GM12878 (cell line): ENCODE results near the gene LHX2. TPM values are rescaled to one million over a fixed set of nuclear protein-coding genes. Genes with fewer than 3 reads are reported as not detected.

Experiments
- ATAC-seq: fragments of 200-7000 bp; cut with Tn5 transposase; 3 replicates; pipeline ENCODE4 v1.9.1; 2020; ENCODE audit warnings: mild to moderate bottlenecking, moderate library complexity
- BruUV-seq: library from RNA; stranded (reverse); fragments of 400-500 nt; replicated peaks from 2 replicates; lab custom pipeline; 2021; lab: Mats Ljungman, UMichigan
- CTCF ChIA-PET: fragments of 300-600 bp; sonication (Branson Sonifier 250); formaldehyde crosslinking; extraction: SDS; loops from one replicate; lab custom pipeline; 2021; ENCODE audit warnings: inconsistent platforms; lab: Yijun Ruan, JAX
- POLR2A ChIA-PET: fragments of 350-600 bp; formaldehyde crosslinking; extraction: SDS; loops from one replicate; lab custom pipeline; 2021; ENCODE audit warnings: inconsistent platforms; lab: Charles Lee
- RAD21 ChIA-PET: fragments of 300-600 bp; sonication (Branson Sonifier 250); formaldehyde crosslinking; loops from one replicate; lab custom pipeline; 2023; ENCODE audit warnings: antibody characterized with exemption; ENCODE audit not compliant: unreplicated experiment; lab: Charles Lee
- SMC1A ChIA-PET: fragments of 300-600 bp; sonication (Branson Sonifier 250); formaldehyde crosslinking; loops from one replicate; lab custom pipeline; 2023; ENCODE audit not compliant: unreplicated experiment, uncharacterized antibody; lab: Charles Lee
- DNase-seq: peaks from one replicate; pipeline ENCODE4 v3.0.0-alpha.2; 2011; ENCODE audit warnings: low read depth, low spot score
- FAIRE-seq: peaks from 3 replicates; lab custom pipeline; 2011; peaks lifted over from hg19 to GRCh38; lab: Jason Lieb, UNC
- H2AFZ ChIP-seq: 2 replicates; pipeline ENCODE4 v1.6.0; 2011; ENCODE audit warnings: low read depth, low read length, control low read depth; ENCODE audit not compliant: control insufficient read depth
- H3K27ac ChIP-seq: 2 replicates; pipeline ENCODE4 v1.5.1; 2011; ENCODE audit warnings: control low read depth; ENCODE audit not compliant: control insufficient read depth, insufficient read depth
- H3K27me3 ChIP-seq, 2 experiments: replicated peaks in 1 of 2; 2 replicates each; pipeline versions ENCODE4 v1.6.0 to v1.6.1; 2011; ENCODE audit warnings: low read length in 1 of 2; ENCODE audit not compliant: control insufficient read depth in 2 of 2, insufficient read depth in 2 of 2
- H3K36me3 ChIP-seq, 2 experiments: 2 replicates each; pipeline ENCODE4 v1.5.1; 2011; ENCODE audit warnings: low read length in 1 of 2; ENCODE audit not compliant: control insufficient read depth in 2 of 2, insufficient read depth in 2 of 2
- H3K4me1 ChIP-seq: 2 replicates; pipeline ENCODE4 v1.6.1; 2011; ENCODE audit warnings: mild to moderate bottlenecking, low read length, moderate library complexity, mixed read lengths; ENCODE audit not compliant: control insufficient read depth, insufficient read depth
- H3K4me2 ChIP-seq: 2 replicates; pipeline ENCODE4 v1.6.0; 2011; ENCODE audit warnings: control low read depth; ENCODE audit not compliant: control insufficient read depth, insufficient read depth
- H3K4me3 ChIP-seq: fragments of 200-600 bp; sonication (generic); 2 replicates; pipeline ENCODE4 v1.5.1; 2016
- H3K79me2 ChIP-seq: 2 replicates; pipeline ENCODE4 v1.6.0; 2011; ENCODE audit warnings: low read length; ENCODE audit not compliant: control insufficient read depth, insufficient read depth
- H3K9ac ChIP-seq: 2 replicates; pipeline ENCODE4 v1.8.0; 2011; ENCODE audit warnings: low read length, control low read depth, mixed read lengths; ENCODE audit not compliant: control insufficient read depth, insufficient read depth
- H3K9me3 ChIP-seq: replicated peaks from 3 replicates; pipeline ENCODE4 v1.5.1; 2011; ENCODE audit warnings: mild to moderate bottlenecking, low read length; ENCODE audit not compliant: control insufficient read depth, insufficient read depth
- H4K20me1 ChIP-seq: 2 replicates; pipeline ENCODE4 v1.6.0; 2011; ENCODE audit not compliant: control insufficient read depth, insufficient read depth
- RBBP5 ChIP-seq: fragments of 200-600 bp; sonication (generic); conservative IDR thresholded peaks from 2 replicates; pipeline ENCODE4 v1.6.1; 2016
- WGBS: methylation state at CpG from one replicate; pipeline ENCODE4 v1.1.6; 2016; ENCODE audit warnings: low lambda C conversion rate; ENCODE audit not compliant: insufficient replicate concordance, insufficient coverage; ENCODE audit errors: missing lambda C conversion rate; 5-methylcytosine and 5-hydroxymethylcytosine counted together
- in situ Hi-C: fragments of 300-500 bp; cut with MboI; formaldehyde crosslinking; loops from 9 replicates; pipeline ENCODE4 v1.14.3; 2018; ENCODE audit warnings: mixed read lengths
- intact Hi-C: fragments of 100-400 bp; cut with micrococcal nuclease; formaldehyde crosslinking; loops from one replicate; pipeline ENCODE4 v1.14.2; 2022; ENCODE audit not compliant: unreplicated experiment
- polyA plus RNA-seq, 11 experiments: library from polyadenylated mRNA; depleted of rRNA in 4 of 11; unstranded in 6 of 11; stranded (reverse) in 5 of 11; fragments of >200 nt; fragmentation: Nextera tagmentation in 4 of 11; fragmentation: Illumina TruSeq in 1 of 11; extraction: Ambion mirVana in 4 of 11; extraction: Trizol in 1 of 11; gene quantifications; 1 replicate in 1 of 11; 2 replicates in 10 of 11; pipeline versions ENCODE4 v1.2.1 to v1.2.3, GENCODE V29; 2011 to 2016; ENCODE audit warnings: inconsistent platforms in 2 of 11, missing spikeins in 2 of 11, low read depth in 1 of 11
- total RNA-seq, 4 experiments: library from RNA; depleted of rRNA in 3 of 4; stranded (reverse); fragments of >200 nt in 3 of 4; fragmentation: Illumina TruSeq in 1 of 4; extraction: Trizol in 1 of 4; gene quantifications; 2 replicates each; pipeline versions ENCODE4 v1.2.1 to v1.2.3, GENCODE V29; 2013 to 2021
- TF ChIP-seq, protein P1 (sequence below): fragments of 450-650 bp; formaldehyde crosslinking; IDR thresholded peaks from 2 replicates; pipeline ENCODE4 v1.5.0; 2022; ENCODE audit warnings: mild to moderate bottlenecking, missing genetic modification characterization
- TF ChIP-seq, protein P2 (sequence below): fragments of 450-650 bp; formaldehyde crosslinking; IDR thresholded peaks from 2 replicates; pipeline ENCODE4 v1.4.0; 2022; ENCODE audit warnings: mild to moderate bottlenecking, moderate library complexity

LHX2 gene
- total and polyA plus RNA-seq, 10 of the 15 experiments (the other 5 are each of a cell fraction or from before 2014, with no cell fraction given): 0.82 to 69.8 (median 5.3) TPM

DNA sequence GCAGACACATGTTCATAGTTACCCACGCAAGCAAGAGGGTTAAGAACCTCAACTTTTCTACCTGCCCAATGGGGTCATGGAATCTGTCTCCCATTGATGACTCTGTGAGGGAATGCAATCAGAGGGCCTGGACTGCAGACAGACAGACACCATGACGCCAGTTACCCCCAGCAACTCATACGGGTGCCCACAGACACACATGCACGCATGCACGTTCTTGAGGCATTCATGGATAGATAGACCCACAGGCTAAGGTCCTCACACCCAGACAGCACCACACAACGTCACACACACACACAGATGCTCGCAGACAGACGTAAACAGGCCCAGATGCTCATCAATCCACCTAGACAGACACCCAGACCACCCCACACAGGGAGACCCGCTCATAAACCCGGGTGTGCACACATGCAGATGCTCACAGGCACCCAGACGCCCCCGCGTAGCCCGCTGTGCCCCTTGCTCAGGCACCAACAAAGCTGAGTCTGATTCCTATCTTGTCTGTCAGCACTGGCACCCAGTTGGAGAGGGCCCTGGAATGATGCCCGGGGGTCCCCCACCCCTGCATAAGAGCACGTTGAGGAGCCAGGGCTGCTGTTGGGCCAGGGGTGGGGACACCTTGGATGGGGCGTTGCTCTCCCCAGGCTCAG lies 23.6 kb downstream of the LHX2 start (continued):
- TF ChIP-seq, protein P1, sequence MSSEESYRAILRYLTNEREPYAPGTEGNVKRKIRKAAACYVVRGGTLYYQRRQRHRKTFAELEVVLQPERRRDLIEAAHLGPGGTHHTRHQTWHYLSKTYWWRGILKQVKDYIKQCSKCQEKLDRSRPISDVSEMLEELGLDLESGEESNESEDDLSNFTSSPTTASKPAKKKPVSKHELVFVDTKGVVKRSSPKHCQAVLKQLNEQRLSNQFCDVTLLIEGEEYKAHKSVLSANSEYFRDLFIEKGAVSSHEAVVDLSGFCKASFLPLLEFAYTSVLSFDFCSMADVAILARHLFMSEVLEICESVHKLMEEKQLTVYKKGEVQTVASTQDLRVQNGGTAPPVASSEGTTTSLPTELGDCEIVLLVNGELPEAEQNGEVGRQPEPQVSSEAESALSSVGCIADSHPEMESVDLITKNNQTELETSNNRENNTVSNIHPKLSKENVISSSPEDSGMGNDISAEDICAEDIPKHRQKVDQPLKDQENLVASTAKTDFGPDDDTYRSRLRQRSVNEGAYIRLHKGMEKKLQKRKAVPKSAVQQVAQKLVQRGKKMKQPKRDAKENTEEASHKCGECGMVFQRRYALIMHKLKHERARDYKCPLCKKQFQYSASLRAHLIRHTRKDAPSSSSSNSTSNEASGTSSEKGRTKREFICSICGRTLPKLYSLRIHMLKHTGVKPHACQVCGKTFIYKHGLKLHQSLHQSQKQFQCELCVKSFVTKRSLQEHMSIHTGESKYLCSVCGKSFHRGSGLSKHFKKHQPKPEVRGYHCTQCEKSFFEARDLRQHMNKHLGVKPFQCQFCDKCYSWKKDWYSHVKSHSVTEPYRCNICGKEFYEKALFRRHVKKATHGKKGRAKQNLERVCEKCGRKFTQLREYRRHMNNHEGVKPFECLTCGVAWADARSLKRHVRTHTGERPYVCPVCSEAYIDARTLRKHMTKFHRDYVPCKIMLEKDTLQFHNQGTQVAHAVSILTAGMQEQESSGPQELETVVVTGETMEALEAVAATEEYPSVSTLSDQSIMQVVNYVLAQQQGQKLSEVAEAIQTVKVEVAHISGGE (CRISPR knock-in tag): no peak

DNA sequence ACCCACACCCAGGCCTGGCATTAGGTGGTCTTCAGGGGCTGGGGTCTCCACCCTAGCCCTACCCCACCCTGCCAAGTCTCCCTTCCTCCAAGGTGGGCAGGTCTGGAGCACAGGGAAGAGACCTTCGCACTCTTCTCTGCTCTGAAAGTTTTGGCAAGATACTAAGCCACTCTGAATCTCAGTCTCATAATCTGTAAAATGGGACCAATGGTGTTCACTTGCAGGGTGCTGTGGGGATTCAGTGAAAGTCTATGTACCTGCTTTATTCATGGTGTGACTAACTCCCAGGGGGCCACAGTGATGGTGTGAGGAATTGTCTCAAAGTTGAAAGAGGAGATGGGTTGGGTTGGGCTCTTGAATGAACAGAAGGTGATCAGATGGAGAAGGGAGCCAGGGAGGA lies 25.0 kb downstream of the LHX2 start:
- H3K4me3 ChIP-seq: no peak overlapping the region
- H3K9ac ChIP-seq: no peak overlapping the region
- intact Hi-C loops: no loop called here
- DNase-seq (no peak), FAIRE-seq (no peak), ATAC-seq (no peak)
- peaks cover 6% of the 10 kb centered on the region for H3K4me1 ChIP-seq
- ChIA-PET RAD21 (no interaction called here), CTCF (interaction anchor here (0.7 kb wide), 1 partner anchor 492 kb away, joined by 3 read pairs; no protein-coding TSS in a partner anchor), SMC1A (no interaction called here), POLR2A (no interaction called here)
- 0 out of 4 replicates have a peak, but pooled peaks cover 0 to 2% of the 10 kb centered on the region in 2 experiments for H3K36me3 ChIP-seq
- H4K20me1 ChIP-seq: no peaks in the 10 kb centered on the region
- H3K27me3 ChIP-seq: peaks cover 0 to 6% of the 10 kb centered on the region in 2 experiments; a peak in 3 of 4 replicates
- no peak overlapping the region for H3K27ac ChIP-seq
- no peaks in the 10 kb centered on the region for H3K79me2 ChIP-seq
- BruUV-seq: no TSS peak
- TF ChIP-seq, protein P1 (CRISPR knock-in tag): no peak
- TF ChIP-seq RBBP5: no peak
- TF ChIP-seq, protein P2, sequence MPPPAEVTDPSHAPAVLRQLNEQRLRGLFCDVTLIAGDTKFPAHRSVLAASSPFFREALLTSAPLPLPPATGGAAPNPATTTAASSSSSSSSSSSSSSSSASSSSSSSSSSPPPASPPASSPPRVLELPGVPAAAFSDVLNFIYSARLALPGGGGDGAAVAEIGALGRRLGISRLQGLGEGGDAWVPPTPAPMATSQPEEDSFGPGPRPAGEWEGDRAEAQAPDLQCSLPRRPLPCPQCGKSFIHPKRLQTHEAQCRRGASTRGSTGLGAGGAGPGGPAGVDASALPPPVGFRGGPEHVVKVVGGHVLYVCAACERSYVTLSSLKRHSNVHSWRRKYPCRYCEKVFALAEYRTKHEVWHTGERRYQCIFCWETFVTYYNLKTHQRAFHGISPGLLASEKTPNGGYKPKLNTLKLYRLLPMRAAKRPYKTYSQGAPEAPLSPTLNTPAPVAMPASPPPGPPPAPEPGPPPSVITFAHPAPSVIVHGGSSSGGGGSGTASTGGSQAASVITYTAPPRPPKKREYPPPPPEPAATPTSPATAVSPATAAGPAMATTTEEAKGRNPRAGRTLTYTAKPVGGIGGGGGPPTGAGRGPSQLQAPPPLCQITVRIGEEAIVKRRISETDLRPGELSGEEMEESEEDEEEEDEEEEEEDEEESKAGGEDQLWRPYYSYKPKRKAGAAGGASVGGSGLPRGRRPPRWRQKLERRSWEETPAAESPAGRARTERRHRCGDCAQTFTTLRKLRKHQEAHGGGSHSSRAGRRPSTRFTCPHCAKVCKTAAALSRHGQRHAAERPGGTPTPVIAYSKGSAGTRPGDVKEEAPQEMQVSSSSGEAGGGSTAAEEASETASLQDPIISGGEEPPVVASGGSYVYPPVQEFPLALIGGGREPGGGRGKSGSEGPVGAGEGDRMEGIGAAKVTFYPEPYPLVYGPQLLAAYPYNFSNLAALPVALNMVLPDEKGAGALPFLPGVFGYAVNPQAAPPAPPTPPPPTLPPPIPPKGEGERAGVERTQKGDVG (CRISPR knock-in tag): no peak
- in situ Hi-C loops: no loop called here
- WGBS: 90% methylated on average over 1 of the region's 1 CpG
- no peaks in the 10 kb centered on the region; the same call in 2 of the 3 replicates for H3K9me3 ChIP-seq
- no peak overlapping the region for H3K4me2 ChIP-seq
- H2AFZ ChIP-seq: no peak overlapping the region
